ENCODE data around the gene SELENOK.

Gene SELENOK

DNA sequence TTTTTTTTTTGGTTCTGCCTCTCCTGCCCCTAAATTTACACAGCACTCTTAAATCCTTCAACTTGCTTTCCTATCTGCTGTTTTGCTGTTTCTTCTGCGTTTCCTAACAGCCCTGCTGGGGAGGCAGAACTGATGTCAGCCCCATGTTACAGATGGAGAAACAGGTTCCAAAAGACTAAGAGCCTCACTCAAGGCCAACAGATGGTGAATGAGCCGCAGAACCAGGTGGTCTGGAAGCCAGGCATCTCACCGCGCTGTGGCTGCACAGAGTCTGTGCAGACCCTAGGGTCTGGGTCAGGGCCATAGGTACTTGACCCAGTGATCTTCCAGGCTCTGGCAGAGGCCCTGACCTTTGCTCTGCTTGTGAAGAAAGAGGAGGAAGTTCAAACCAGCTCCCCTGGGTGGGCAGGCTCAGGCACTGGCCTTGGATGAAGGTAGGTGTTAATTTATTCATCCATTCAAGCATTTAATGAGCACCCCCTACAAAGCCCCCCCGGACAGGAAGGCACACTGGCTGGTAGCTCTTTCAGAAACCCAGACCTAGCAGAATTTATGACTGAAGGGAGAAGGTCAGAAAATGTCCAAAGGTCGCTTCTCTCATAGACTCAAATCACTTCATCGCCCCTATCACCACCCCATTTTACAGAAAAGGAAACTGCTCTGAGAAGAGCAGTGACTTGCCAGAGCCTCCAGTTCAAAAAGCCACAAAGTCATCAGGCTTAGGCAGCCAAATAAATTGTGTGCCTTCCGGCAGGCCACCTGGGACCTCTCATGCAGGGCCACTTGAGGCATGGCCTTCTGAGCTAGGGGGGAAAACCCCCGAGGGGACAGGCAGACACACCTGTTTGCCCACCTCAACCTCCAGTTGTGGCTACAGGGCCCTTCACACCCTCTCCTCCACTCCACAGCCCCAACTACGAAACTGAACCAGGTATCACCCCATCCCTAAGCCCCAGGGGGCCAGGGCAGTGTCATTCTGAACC lies 48.2 kb downstream of the SELENOK start:
- DNase-seq (ENCODE audit: low spot score) = no peak

DNA sequence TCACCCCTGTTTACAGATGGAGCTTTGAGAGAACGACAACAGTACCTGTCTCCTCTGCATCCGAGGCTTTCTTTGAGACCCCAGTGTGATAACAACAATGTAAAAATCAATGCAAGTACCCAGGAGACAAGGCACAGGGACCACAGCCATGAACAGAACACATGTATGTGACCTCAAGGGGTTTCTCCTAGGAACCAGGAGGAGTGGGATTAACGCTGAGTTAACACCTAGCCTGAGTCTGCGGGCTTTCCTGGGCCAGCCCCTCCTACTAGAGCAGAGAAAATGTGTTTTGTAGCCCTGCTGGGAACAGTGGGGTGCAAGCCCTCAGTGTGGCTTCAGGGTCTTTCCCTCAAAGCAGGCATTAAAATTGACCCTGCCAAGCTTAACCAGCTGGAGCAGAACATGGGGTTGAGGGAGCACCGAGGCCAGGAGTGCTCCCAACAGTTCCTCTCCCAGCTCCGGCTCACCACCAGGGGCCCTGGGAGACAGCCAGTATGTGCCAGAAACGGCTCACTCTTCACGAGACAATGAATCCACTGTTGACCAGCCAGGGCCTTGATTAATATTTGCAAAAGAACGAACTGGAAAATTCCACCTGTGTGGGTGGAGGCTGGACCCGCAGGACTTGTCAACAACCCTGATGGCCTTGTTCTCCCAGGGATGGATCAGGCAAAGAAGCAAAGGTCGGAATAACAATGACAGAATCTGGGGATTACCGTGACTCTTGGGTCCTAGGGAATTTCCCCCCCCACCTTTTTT lies 49.0 kb downstream of the SELENOK start:
- no peak for DNase-seq (ENCODE audit: low spot score)

DNA sequence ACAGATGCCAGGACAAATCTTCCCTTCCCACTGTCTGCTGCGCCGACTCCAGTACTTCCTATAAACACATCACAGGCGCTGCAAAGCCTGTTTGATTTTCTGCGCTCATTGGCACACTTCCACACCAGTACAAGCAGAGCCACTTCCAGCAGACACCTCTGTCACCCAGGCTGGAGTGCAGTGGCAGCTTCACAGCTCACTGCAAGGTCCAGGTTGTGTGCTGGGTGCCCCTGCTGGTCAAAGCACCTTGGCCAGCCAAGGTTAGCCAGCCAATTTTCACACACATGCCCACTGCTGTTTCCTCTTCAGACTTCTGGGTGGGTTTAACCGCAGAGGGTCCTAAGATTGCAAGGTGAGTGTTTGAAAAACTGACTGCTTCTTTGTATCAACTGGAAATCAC lies 50.4 kb downstream of the SELENOK start:
- DNase-seq (ENCODE audit: low spot score) = no peak

DNA sequence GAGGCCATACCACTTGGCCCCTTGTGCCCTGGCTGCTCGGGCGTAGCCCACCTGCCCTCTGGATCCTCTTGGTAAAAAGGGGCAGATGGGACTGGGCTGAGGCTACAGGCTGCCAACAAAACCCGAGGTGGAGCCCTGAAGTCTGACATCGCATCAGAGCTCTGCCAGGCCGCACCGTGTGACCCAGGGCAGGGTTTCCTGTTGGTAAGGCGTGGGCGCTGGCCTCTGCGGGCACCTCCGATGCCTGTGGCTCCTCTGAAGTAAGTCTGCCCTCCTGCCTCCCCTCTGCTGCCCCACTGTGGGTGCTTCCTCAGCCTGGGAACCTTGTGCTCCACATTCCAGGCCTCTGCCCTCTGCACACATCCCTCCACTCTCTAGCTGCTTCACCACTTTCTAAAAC lies 54.3 kb downstream of the SELENOK start:
- DNase-seq (ENCODE audit: low spot score) = no peak

DNA sequence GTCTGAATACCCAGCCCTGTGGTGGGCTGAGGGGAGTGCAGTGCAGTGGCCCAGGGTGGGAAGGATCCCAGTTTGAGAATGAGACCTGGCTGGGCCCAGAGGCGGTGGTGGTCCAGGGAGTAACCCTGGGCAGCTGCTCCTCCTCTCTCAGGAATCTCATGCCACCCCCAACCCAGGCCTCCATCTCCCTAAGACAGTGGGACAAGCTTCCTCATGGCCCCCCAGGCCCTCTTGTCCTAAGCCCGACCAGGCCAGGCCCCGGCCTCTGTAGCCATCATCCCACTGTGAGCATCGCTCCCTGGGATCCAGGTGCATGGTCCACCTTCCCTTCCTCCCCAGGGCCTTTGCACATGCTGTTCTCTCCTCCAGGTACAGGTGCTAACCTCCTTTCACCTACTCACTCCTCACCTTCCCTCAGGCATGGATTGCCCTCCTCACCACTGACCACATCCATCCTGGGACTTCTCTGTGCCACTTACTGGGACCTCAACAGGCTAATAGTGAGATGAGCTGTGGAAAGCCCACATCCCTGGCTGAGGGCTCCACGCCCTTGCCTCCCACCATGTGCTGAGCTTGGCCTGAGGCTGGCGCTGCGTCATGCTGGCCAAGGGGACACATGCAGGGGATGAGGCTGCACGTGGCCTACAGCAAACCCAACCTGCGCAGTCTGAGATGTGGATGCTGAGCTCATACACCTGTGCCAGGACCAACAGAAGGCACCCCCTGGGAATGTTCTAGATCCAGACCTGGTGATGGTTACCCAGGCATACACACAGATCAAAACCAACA lies 55.4 kb downstream of the SELENOK start:
- no peak for DNase-seq (ENCODE audit: low spot score)

DNA sequence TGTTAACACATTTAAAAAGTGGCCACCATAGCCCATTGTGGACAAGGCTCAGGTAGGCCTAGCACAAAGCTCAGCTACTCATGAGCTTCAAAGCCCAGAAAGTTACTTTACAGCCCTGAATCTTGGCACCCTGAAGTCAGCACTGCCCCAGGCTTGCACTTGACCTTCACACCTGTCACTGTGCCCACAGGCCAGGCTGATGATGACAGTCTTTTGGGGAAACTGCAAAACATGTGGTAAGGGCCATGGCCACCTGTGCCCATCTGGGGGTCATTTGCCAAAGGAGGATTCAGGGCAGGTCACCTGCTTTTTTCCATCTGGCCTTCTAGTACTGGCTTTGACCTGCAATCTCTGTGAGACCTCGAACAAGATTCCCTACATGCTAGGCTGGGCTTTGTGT lies 56.4 kb downstream of the SELENOK start:
- no peak for DNase-seq (ENCODE audit: low spot score)

DNA sequence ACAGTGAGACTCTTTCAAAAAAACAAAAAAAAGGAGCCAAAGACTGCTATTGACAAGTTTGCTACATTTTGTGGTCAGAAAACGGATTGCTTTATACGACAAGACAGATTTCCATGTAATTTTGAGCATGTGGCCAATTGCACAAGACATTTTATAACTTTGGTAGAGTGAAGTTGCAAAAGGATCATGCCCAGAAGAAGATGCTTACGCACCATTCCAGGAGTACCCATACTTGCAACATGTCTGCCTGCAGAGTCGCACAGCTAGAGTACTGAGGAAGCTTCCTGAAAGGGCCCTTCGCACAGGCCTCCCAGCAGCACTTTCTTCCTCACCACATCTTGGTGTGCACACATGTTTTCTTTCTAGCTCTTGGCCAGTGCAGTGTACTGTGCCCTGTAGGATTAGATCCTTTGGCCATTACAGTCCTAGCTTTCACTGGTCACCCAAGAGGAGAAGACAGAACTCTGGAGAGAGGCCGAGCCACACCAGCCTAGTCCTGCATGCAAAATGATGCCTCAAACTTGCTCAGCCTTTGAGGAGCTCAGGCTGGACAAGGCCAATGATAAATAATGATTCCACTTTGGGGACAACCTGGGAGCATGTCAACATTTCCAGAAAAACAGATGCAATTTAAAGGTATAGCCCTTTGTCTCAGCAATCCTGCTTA lies 57.1 kb downstream of the SELENOK start:
- DNase-seq (ENCODE audit: low spot score) = no peak

Measured in SK-N-DZ (cell line).